Stomach (tissue), 9 donors: Measurements from ENCODE around the gene ASMTL. TPM values are rescaled to one million over a fixed set of nuclear protein-coding genes. Genes with fewer than 3 reads are reported as not detected.
"Not testable (repeated sequence)": the region's sequence is repeated elsewhere in the genome, so short reads cannot be mapped to it uniquely, and the experiment has no call there.

Source experiments
- DNase-seq, 2 donors: peaks; one replicate each; pipeline versions ENCODE4 v3.0.0 to v3.0.0-alpha.2; 2013 to 2019
- H3K27ac ChIP-seq, 5 donors: fragments of 200-600 bp in 4 of 5; sonication (generic) in 4 of 5; one replicate each; pipeline ENCODE4 v1.5.1; 2013 to 2019; ENCODE audit warnings: mild to moderate bottlenecking in 1 of 5, moderate library complexity in 1 of 5
- H3K27me3 ChIP-seq, 3 donors: fragments of 200-600 bp; sonication (generic); one replicate each; pipeline ENCODE4 v1.5.1; 2017 to 2019; ENCODE audit warnings: mixed run types in 1 of 3
- H3K36me3 ChIP-seq, 4 donors: fragments of 200-600 bp; sonication (generic); 1 replicate in 3 of 4; 2 replicates in 1 of 4; pipeline ENCODE4 v1.5.1; 2016 to 2019
- H3K4me1 ChIP-seq, 4 donors: fragments of 200-600 bp; sonication (generic); one replicate each; pipeline ENCODE4 v1.5.1; 2016 to 2019
- H3K4me3 ChIP-seq, 4 donors: fragments of 200-600 bp; sonication (generic) in 3 of 4; one replicate each; pipeline ENCODE4 v1.5.1; 2016 to 2019; ENCODE audit warnings: mild to moderate bottlenecking in 1 of 4
- H3K9me3 ChIP-seq, 4 donors: fragments of 200-600 bp; sonication (generic); one replicate each; pipeline ENCODE4 v1.5.1; 2016 to 2019
- EP300 ChIP-seq: sonication (generic); formaldehyde crosslinking; IDR thresholded peaks from one replicate; pipeline ENCODE4 v1.6.1; 2017; ENCODE audit warnings: antibody characterized with exemption
- POLR2A ChIP-seq, 4 donors: fragments of 450-650 bp; IDR thresholded peaks; one replicate each; pipeline ENCODE4 v1.6.1; 2016; ENCODE audit warnings: antibody characterized with exemption in 4 of 4, control low read depth in 2 of 4, mild to moderate bottlenecking in 1 of 4, moderate library complexity in 1 of 4
- POLR2AphosphoS5 ChIP-seq, 3 donors: sonication (generic); formaldehyde crosslinking; IDR thresholded peaks; one replicate each; pipeline ENCODE4 v1.6.1; 2016; ENCODE audit warnings: antibody characterized with exemption in 3 of 3
- WGBS, 5 donors: extraction: QIAGEN DNeasy Blood & Tissue Kit in 3 of 5; methylation state at CpG; one replicate each; pipeline versions ENCODE4 v1.1.5 to v1.1.7; 2013 to 2018; 5-methylcytosine and 5-hydroxymethylcytosine counted together
- intact Hi-C: fragments of 100-400 bp; cut with DNase I; formaldehyde crosslinking; loops from one replicate; pipeline ENCODE4 v1.15.1; 2023; ENCODE audit warnings: low total_unique reads
- polyA plus RNA-seq, 3 donors: library from polyadenylated mRNA; stranded (reverse); fragments of 200-250 nt; gene quantifications; one replicate each; pipeline ENCODE4 v1.2.3, GENCODE V29; 2013
- total RNA-seq, 5 donors: library from RNA; depleted of rRNA; stranded (reverse); fragments of >200 nt; gene quantifications; one replicate each; pipeline versions ENCODE4 v1.1.0 to v1.2.3, GENCODE V29; 2014 to 2016
- TF ChIP-seq, protein P1 (sequence below), 7 experiments: fragments of 450-650 bp in 4 of 7; fragments of 200-600 bp in 3 of 7; sonication (generic) in 3 of 7; IDR thresholded peaks; one replicate each; pipeline ENCODE4 v1.5.1; 2016 to 2019; ENCODE audit warnings: antibody characterized with exemption in 7 of 7, control low read depth in 2 of 7, mild to moderate bottlenecking in 1 of 7
- donor health status: healthy with polysubstance abuse.
- donor health status: Bipolar disorder and iron deficiency.
- donor health status: healthy.

The ASMTL gene
- total and polyA plus RNA-seq, 8 donors: 5.8 to 45.8 (median 17.9) TPM

DNA sequence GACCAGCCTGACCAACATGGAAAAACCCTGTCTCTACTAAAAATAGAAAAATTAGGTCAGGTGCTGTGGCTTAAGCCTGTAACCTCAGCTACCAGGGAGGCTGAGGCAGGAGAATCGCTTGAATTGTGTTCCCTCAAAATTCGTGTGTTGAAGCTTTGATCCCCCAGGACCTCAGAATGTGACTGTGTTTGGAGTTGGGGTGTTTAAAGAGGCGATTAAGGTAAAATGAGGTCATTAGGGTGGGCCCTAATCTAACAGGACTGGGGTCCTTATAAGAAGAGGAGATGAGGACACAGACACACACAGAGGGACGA lies 84.4 kb downstream of the ASMTL start:
- Histone ChIP-seq H3K9me3 (no peaks in the 10 kb centered on the region), H3K4me1 (no peaks in the 10 kb centered on the region), H3K27ac (no peak overlapping the region), H3K4me3 (no peak overlapping the region), H3K36me3 (peaks cover 0 to 26% (median 25%) of the 10 kb centered on the region in 4 donors), H3K27me3 (no peaks in the 10 kb centered on the region)
- DNase-seq: no peak
- TF ChIP-seq, protein P1, sequence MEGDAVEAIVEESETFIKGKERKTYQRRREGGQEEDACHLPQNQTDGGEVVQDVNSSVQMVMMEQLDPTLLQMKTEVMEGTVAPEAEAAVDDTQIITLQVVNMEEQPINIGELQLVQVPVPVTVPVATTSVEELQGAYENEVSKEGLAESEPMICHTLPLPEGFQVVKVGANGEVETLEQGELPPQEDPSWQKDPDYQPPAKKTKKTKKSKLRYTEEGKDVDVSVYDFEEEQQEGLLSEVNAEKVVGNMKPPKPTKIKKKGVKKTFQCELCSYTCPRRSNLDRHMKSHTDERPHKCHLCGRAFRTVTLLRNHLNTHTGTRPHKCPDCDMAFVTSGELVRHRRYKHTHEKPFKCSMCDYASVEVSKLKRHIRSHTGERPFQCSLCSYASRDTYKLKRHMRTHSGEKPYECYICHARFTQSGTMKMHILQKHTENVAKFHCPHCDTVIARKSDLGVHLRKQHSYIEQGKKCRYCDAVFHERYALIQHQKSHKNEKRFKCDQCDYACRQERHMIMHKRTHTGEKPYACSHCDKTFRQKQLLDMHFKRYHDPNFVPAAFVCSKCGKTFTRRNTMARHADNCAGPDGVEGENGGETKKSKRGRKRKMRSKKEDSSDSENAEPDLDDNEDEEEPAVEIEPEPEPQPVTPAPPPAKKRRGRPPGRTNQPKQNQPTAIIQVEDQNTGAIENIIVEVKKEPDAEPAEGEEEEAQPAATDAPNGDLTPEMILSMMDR (IDR thresholded peaks at IDR 0.05): no peak
- WGBS, 5 donors: 72 to 88% (median 81%) methylated on average over 4 of the region's 4 CpGs
- intact Hi-C loops: no loop called here

DNA sequence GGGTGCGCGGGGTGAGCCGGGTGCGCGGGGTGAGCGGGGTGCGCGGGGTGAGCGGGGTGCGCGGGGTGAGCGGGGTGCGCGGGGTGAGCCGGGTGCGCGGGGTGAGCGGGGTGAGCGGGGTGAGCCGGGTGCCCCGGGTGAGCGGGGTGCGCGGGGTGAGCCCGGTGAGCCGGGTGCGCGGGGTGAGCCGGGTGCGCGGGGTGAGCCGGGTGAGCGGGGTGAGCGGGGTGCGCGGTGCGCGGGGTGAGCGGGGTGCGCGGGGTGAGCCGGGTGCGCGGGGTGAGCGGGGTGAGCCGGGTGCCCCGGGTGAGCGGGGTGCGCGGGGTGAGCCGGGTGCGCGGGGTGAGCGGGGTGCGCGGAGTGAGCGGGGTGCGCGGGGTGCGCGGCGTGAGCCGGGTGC lies 86.3 kb downstream of the ASMTL start:
- H3K27me3 ChIP-seq, DNase-seq, intact Hi-C loops, H3K9me3 ChIP-seq, H3K27ac ChIP-seq, H3K4me3 ChIP-seq, H3K4me1 ChIP-seq: not testable (repeated sequence)
- peaks cover 0 to 36% (median 33%) of the 10 kb centered on the region in 4 donors for H3K36me3 ChIP-seq
- 81 to 100% (median 97%) methylated on average over 2 to 52 of the region's 63 CpGs; no CpG with 5 or more reads in 1 of the 5 donors for WGBS, 5 donors

DNA sequence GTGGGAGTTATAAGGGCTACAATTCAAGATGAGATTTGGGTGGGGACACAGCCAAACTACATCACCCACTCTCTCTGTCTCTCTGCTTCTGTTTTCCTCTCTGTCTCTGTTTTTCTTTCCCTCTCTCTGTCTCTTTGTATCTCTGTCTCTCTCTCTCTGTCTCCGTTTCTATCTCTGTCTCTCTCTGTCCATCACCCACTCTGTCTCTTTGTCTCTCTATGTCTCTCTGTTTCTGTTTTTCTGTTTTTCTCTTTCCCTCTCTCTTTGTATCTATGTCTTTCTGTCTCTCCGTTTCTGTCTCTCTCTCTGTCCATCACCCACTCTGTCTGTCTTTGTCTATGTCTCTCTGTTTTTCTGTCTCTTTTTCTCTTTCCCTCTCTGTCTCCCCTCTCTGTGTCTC lies 90.8 kb downstream of the ASMTL start:
- no peak for DNase-seq
- no peak overlapping the region for H3K27ac ChIP-seq
- H3K36me3 ChIP-seq: peaks cover 7 to 56% (median 46%) of the 10 kb centered on the region in 4 donors
- H3K9me3 ChIP-seq: peaks cover 6 to 11% (median 10%) of the 10 kb centered on the region in 4 donors
- intact Hi-C loops: no loop called here
- 82 to 96% (median 90%) methylated on average over 2 of the region's 2 CpGs for WGBS, 5 donors
- TF ChIP-seq POLR2AphosphoS5 (IDR thresholded peaks at IDR 0.05) (no peak), EP300 (no peak), POLR2A (IDR thresholded peaks at IDR 0.05) (no peak)
- TF ChIP-seq, protein P1 (IDR thresholded peaks at IDR 0.05): no peak
- H3K4me1 ChIP-seq: no peaks in the 10 kb centered on the region
- no peak overlapping the region for H3K4me3 ChIP-seq
- no peaks in the 10 kb centered on the region for H3K27me3 ChIP-seq

DNA sequence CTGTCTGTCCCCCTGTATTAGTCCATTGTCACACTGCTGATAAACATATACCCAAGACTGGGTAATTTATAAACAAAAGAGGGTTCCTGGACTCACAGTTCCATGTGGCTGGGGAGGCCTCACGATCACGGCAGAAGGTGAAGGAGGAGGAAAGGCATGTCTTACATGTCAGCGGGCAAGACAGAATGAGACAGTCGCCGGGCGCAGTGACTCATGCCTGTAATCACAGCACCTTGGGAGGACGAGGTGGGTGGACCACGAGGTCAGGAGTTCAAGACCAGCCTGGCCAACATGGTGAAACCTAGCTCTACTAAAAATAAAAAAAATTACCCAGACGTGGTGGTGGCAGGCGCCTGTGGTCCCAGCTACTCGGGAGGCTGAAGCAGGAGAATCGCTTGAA lies 91.4 kb downstream of the ASMTL start:
- no peak for TF ChIP-seq EP300
- Histone ChIP-seq H3K4me1 (no peaks in the 10 kb centered on the region), H3K27ac (no peak overlapping the region), H3K4me3 (no peak overlapping the region), H3K9me3 (peaks cover 6 to 11% (median 10%) of the 10 kb centered on the region in 4 donors), H3K27me3 (no peaks in the 10 kb centered on the region), H3K36me3 (peaks cover 7 to 58% (median 46%) of the 10 kb centered on the region in 4 donors)
- no peak for DNase-seq
- intact Hi-C loops: no loop called here
- 79 to 84% (median 80%) methylated on average over 12 of the region's 12 CpGs for WGBS, 5 donors

DNA sequence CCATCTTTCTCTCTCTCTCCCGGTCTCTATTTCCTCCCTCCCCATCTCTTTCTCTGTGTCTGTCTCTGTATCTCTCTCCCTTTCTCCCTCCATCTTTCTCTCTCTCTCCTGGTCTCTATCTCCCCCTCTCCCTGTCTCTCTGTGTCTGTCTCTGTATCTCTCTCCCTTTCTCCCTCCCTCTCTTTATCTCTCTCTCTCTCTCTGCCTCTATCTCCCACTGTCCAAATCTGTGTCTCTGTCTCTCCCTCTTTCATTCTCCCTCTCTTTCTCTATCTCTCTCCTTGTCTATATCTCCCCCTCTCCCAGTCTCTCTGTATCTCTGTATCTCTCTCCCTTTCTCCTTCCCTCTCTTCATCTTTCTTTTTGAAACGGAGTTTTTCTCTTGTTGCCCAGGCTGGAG lies 92.5 kb downstream of the ASMTL start:
- Histone ChIP-seq H3K4me3 (no peak overlapping the region), H3K9me3 (peaks cover 6 to 11% (median 10%) of the 10 kb centered on the region in 4 donors), H3K4me1 (no peaks in the 10 kb centered on the region), H3K27ac (no peak overlapping the region), H3K36me3 (peaks cover 7 to 58% (median 46%) of the 10 kb centered on the region in 4 donors), H3K27me3 (no peaks in the 10 kb centered on the region)
- intact Hi-C loops: no loop called here
- WGBS, 5 donors: 79 to 96% (median 85%) methylated on average over 2 of the region's 2 CpGs
- DNase-seq: no peak
- TF ChIP-seq EP300 (no peak), POLR2A (IDR thresholded peaks at IDR 0.05) (no peak), POLR2AphosphoS5 (IDR thresholded peaks at IDR 0.05) (no peak)
- TF ChIP-seq, protein P1 (IDR thresholded peaks at IDR 0.05): no peak
